ENCODE measurements around the gene NRIP3. TPM values are rescaled to one million over a fixed set of nuclear protein-coding genes. Genes with fewer than 3 reads are reported as not detected.

Gene NRIP3
- total and polyA plus RNA-seq, 2 donors (not counting 3 experiments of a cell fraction or from before 2014, with no cell fraction given) = 3.7 to 9.9 TPM

GRCh38 chr11:8997451-8997850 lies 6.3 kb downstream of the NRIP3 start:
- Histone ChIP-seq H3K4me1 (ENCODE audit: control insufficient read depth, extremely low read depth, insufficient read depth, low read length) (peaks cover 9% of the 10 kb centered on the region), H3K27ac (ENCODE audit: insufficient read depth, low read depth, low read length) (no peak overlapping the region), H3K9me3 (replicated peaks; ENCODE audit: control insufficient read depth, insufficient read depth, low read length) (no peaks in the 10 kb centered on the region), H3K4me3 (replicated peaks in 1 of 3; ENCODE audit: insufficient read depth in 1 of 3, low read depth in 1 of 3, low read length in 3 of 3) (no peak overlapping the region), H3K36me3 (ENCODE audit: control insufficient read depth in 2 of 2, extremely low read depth in 1 of 2, insufficient read depth in 2 of 2, low read length in 2 of 2) (no peaks in the 10 kb centered on the region), H3K79me2 (ENCODE audit: control insufficient read depth, insufficient read depth, low read length) (peaks cover 4% of the 10 kb centered on the region), H2AFZ (ENCODE audit: low read depth, low read length) (no peak overlapping the region), H4K20me1 (replicated peaks; ENCODE audit: control insufficient read depth, extremely low read depth, insufficient read depth, low read length) (no peaks in the 10 kb centered on the region), H3K9ac (replicated peaks; ENCODE audit: extremely low read depth, insufficient read depth, low read length) (no peak overlapping the region), H3K4me2 (ENCODE audit: insufficient read depth, low read length) (no peak overlapping the region), H3K9me1 (replicated peaks; ENCODE audit: control insufficient read depth, extremely low read depth, insufficient read depth, low read length) (no peaks in the 10 kb centered on the region), H3K27me3 (ENCODE audit: control insufficient read depth in 2 of 2, insufficient read depth in 2 of 2, low read length in 2 of 2) (no peaks in the 10 kb centered on the region)
- ChIA-PET POLR2A (interaction anchor here (0.6 kb wide), 1 partner anchor 469 kb away, joined by 3 read pairs; no protein-coding TSS in a partner anchor), CTCF (interaction anchor here (0.8 kb wide), 1 partner anchor 17 kb away, joined by 3 read pairs; no protein-coding TSS in a partner anchor)
- FAIRE-seq (no peak), DNase-seq (ENCODE audit: low read depth, low spot score) (no peak)
- dilution Hi-C loops (cut with MboI; ENCODE audit: extremely low pct_ligation_motif_present, low sequenced_read_pairs) (no loop called here), intact Hi-C loops (cut with micrococcal nuclease) (no loop called here)
- no TSS peak for BruUV-seq (replicated peaks)
- no peak for TF ChIP-seq MAX (IDR thresholded peaks at IDR 0.05; ENCODE audit: insufficient read depth, insufficient read length)
- no peak for TF ChIP-seq FOS (IDR thresholded peaks at IDR 0.05; ENCODE audit: borderline replicate concordance, insufficient read depth, low read length)
- no peak for TF ChIP-seq MYC (IDR thresholded peaks at IDR 0.05; ENCODE audit: low read depth, low read length)
- TF ChIP-seq JUN (IDR thresholded peaks at IDR 0.05; ENCODE audit: borderline replicate concordance, insufficient read depth, insufficient read length, low read depth) = no peak
- TF ChIP-seq GATA2 (IDR thresholded peaks at IDR 0.05; ENCODE audit: insufficient read depth, insufficient read length, low read depth, low read length) = no peak
- TF ChIP-seq POLR2A (IDR thresholded peaks at IDR 0.05; ENCODE audit: low read depth, low read length) = no peak
- TF ChIP-seq POLR2AphosphoS5 (IDR thresholded peaks at IDR 0.05; ENCODE audit: insufficient read depth, low read depth, low read length) = no peak
- no peak for TF ChIP-seq EZH2 (IDR thresholded peaks at IDR 0.05; ENCODE audit: borderline replicate concordance, low read depth, low read length, severe bottlenecking)
- TF ChIP-seq CTCF (IDR thresholded peaks at IDR 0.05; ENCODE audit: extremely low read depth in 1 of 2, insufficient read depth in 1 of 2, low read depth in 1 of 2, low read length in 2 of 2) = no peak

All from endothelial cell of umbilical vein (primary cell).